Left renal pelvis (tissue), 4 donors: ENCODE results near the gene RALB. TPM values are rescaled to one million over a fixed set of nuclear protein-coding genes. Genes with fewer than 3 reads are reported as not detected.
"Not testable (repeated sequence)": the region's sequence is repeated elsewhere in the genome, so short reads cannot be mapped to it uniquely, and the experiment has no call there.

Experiments
- DNase-seq, 4 donors: peaks; one replicate each; pipeline ENCODE4 v3.0.0-alpha.2; 2013; ENCODE audit warnings: low read depth in 4 of 4, low spot score in 3 of 4
- polyA plus RNA-seq, 4 donors: library from polyadenylated mRNA; unstranded; fragments of 120-200 nt; gene quantifications; one replicate each; pipeline ENCODE4 v1.2.1, GENCODE V29; 2013; ENCODE audit not compliant: insufficient read length in 4 of 4

Gene RALB
- polyA plus RNA-seq, 4 donors: 72.0 to 81.6 (median 75.9) TPM

- no peak for DNase-seq
Measured at GRCh38 chr2:120224735-120225548, 27.7 kb upstream of the RALB start.

GRCh38 chr2:120225549-120226065 lies 27.0 kb upstream of the RALB start:
- DNase-seq: no peak

- no peak for DNase-seq
Measured at GRCh38 chr2:120226316-120226715, 26.3 kb upstream of the RALB start.

GRCh38 chr2:120227111-120227991 lies 25.3 kb upstream of the RALB start:
- no peak for DNase-seq

- DNase-seq: no peak
Measured at GRCh38 chr2:120228503-120228902, 24.1 kb upstream of the RALB start.

- no peak for DNase-seq
Measured at GRCh38 chr2:120229341-120229740, 23.3 kb upstream of the RALB start.

GRCh38 chr2:120230515-120231471 lies 21.9 kb upstream of the RALB start:
- DNase-seq: no peak

GRCh38 chr2:120231564-120231973 lies 21.1 kb upstream of the RALB start:
- no peak for DNase-seq

GRCh38 chr2:120231974-120232635 lies 20.5 kb upstream of the RALB start:
- DNase-seq: no peak

- DNase-seq: no peak
Measured at GRCh38 chr2:120233292-120233691, 19.4 kb upstream of the RALB start.

- not testable (repeated sequence) for DNase-seq
Measured at GRCh38 chr2:120235158-120235557, 17.5 kb upstream of the RALB start.

- DNase-seq: no peak
Measured at GRCh38 chr2:120235681-120236080, 17.0 kb upstream of the RALB start.

GRCh38 chr2:120236316-120236715 lies 16.3 kb upstream of the RALB start:
- DNase-seq: no peak

- DNase-seq: no peak
Measured at GRCh38 chr2:120236791-120237190, 15.9 kb upstream of the RALB start.

GRCh38 chr2:120237491-120237902 lies 15.2 kb upstream of the RALB start:
- DNase-seq: no peak

- no peak for DNase-seq
Measured at GRCh38 chr2:120238728-120239487, 13.7 kb upstream of the RALB start.

- DNase-seq: no peak
Measured at GRCh38 chr2:120239488-120240287, 13.0 kb upstream of the RALB start.

- DNase-seq: no peak
Measured at GRCh38 chr2:120240901-120241429, 11.7 kb upstream of the RALB start.
